Loucy (cell line): Measurements from ENCODE around the gene EID2.
A peak's percentile ranks its signal among the peaks of the same experiment; 100 is the strongest.

ENCODE experiments used
- H2AFZ ChIP-seq: fragments of 200-600 bp; sonication (generic); 2 replicates; pipeline ENCODE4 v1.6.0; 2016; ENCODE audit warnings: antibody characterized with exemption, mild to moderate bottlenecking, low read length, moderate library complexity
- H3F3A ChIP-seq: fragments of 200-600 bp; 2 replicates; pipeline ENCODE4 v1.6.0; 2016; ENCODE audit warnings: antibody characterized with exemption, low read depth, mild to moderate bottlenecking
- H3K27me3 ChIP-seq: fragments of 200-600 bp; sonication (generic); 2 replicates; pipeline ENCODE4 v1.6.1; 2014; ENCODE audit warnings: low read length, mild to moderate bottlenecking; ENCODE audit not compliant: insufficient read depth, poor library complexity, severe bottlenecking
- H3K36me3 ChIP-seq: fragments of 200-600 bp; sonication (generic); 2 replicates; pipeline ENCODE4 v1.6.1; 2016; ENCODE audit warnings: low read length; ENCODE audit not compliant: insufficient read depth
- H3K4me1 ChIP-seq: fragments of 200-600 bp; sonication (generic); 2 replicates; pipeline ENCODE4 v1.5.1; 2014; ENCODE audit warnings: low read length, mild to moderate bottlenecking; ENCODE audit not compliant: insufficient read depth, poor library complexity, severe bottlenecking
- H3K4me2 ChIP-seq: fragments of 200-600 bp; sonication (generic); 2 replicates; pipeline ENCODE4 v1.6.0; 2014; ENCODE audit warnings: antibody characterized with exemption, low read length, low read depth, mild to moderate bottlenecking; ENCODE audit not compliant: poor library complexity, severe bottlenecking
- H3K4me3 ChIP-seq: fragments of 200-600 bp; sonication (generic); 2 replicates; pipeline ENCODE4 v1.5.1; 2014; ENCODE audit warnings: low read length, mild to moderate bottlenecking, mixed read lengths; ENCODE audit not compliant: poor library complexity, severe bottlenecking
- H3K79me2 ChIP-seq: fragments of 200-600 bp; sonication (generic); 2 replicates; pipeline ENCODE4 v1.6.1; 2014; ENCODE audit warnings: low read length; ENCODE audit not compliant: insufficient read depth
- H3K9ac ChIP-seq: fragments of 200-600 bp; sonication (generic); 2 replicates; pipeline ENCODE4 v1.6.0; 2014; ENCODE audit warnings: mild to moderate bottlenecking, low read depth, low read length, moderate library complexity; ENCODE audit not compliant: poor library complexity, severe bottlenecking
- H3K9me2 ChIP-seq: fragments of 200-600 bp; sonication (generic); replicated peaks from 2 replicates; pipeline ENCODE4 v1.6.1; 2016; ENCODE audit warnings: low read depth, low read length, mixed read lengths
- H3K9me3 ChIP-seq: fragments of 200-600 bp; sonication (generic); 2 replicates; pipeline ENCODE4 v1.6.1; 2014; ENCODE audit warnings: mild to moderate bottlenecking, antibody characterized with exemption, low read length, low read depth; ENCODE audit not compliant: insufficient read depth
- H4K20me1 ChIP-seq: fragments of 200-600 bp; sonication (generic); 2 replicates; pipeline ENCODE4 v1.6.0; 2014; ENCODE audit warnings: antibody characterized with exemption, low read length, mild to moderate bottlenecking; ENCODE audit not compliant: insufficient read depth, poor library complexity, severe bottlenecking
- EZH2phosphoT487 ChIP-seq: fragments of 200-600 bp; IDR thresholded peaks from 2 replicates; pipeline ENCODE4 v1.6.1; 2018; ENCODE audit warnings: antibody characterized with exemption, mild to moderate bottlenecking, moderate library complexity, borderline replicate concordance
- TF ChIP-seq, protein P1 (sequence below): fragments of 200-600 bp; sonication (generic); conservative IDR thresholded peaks from 2 replicates; pipeline ENCODE4 v1.5.1; 2014; ENCODE audit warnings: mild to moderate bottlenecking, antibody characterized with exemption, low read length

The EID2 gene

DNA sequence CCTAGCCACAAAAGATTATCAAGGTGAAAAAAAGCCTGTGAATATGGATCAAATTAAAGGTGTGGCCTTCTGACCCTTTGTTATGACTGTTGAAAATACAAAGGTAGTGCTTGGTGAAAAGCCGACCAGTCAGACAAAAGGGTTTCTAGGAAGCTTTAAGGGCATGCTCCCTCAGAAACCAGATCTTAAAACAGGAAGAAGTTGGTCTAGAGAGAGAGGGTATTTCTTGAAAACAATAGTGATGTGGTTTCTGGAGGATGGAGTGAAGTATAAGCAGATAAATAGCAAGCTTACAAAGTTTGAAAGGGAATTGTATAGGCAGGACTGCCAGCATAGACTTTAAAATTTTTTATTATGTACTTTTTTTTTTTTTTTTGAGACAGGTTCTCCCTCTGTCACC, 5.0 kb upstream of the EID2 start:
- Histone ChIP-seq H4K20me1 (no peaks in the 10 kb centered on the region), H3K9me2 (no peaks in the 10 kb centered on the region), H3K4me3 (no peak overlapping the region), H3F3A (no peaks in the 10 kb centered on the region), H3K36me3 (no peaks in the 10 kb centered on the region), H3K9me3 (no peaks in the 10 kb centered on the region), H3K9ac (no peak overlapping the region), H3K4me1 (peaks cover 4% of the 10 kb centered on the region), H2AFZ (0 out of 2 replicates have a peak overlapping the region, but pooled peaks have one; percentile 22), H3K79me2 (no peaks in the 10 kb centered on the region), H3K27me3 (no peaks in the 10 kb centered on the region), H3K4me2 (no peak overlapping the region)
- TF ChIP-seq, protein P1, sequence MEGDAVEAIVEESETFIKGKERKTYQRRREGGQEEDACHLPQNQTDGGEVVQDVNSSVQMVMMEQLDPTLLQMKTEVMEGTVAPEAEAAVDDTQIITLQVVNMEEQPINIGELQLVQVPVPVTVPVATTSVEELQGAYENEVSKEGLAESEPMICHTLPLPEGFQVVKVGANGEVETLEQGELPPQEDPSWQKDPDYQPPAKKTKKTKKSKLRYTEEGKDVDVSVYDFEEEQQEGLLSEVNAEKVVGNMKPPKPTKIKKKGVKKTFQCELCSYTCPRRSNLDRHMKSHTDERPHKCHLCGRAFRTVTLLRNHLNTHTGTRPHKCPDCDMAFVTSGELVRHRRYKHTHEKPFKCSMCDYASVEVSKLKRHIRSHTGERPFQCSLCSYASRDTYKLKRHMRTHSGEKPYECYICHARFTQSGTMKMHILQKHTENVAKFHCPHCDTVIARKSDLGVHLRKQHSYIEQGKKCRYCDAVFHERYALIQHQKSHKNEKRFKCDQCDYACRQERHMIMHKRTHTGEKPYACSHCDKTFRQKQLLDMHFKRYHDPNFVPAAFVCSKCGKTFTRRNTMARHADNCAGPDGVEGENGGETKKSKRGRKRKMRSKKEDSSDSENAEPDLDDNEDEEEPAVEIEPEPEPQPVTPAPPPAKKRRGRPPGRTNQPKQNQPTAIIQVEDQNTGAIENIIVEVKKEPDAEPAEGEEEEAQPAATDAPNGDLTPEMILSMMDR, result no peak
- TF ChIP-seq EZH2phosphoT487, result no peak

DNA sequence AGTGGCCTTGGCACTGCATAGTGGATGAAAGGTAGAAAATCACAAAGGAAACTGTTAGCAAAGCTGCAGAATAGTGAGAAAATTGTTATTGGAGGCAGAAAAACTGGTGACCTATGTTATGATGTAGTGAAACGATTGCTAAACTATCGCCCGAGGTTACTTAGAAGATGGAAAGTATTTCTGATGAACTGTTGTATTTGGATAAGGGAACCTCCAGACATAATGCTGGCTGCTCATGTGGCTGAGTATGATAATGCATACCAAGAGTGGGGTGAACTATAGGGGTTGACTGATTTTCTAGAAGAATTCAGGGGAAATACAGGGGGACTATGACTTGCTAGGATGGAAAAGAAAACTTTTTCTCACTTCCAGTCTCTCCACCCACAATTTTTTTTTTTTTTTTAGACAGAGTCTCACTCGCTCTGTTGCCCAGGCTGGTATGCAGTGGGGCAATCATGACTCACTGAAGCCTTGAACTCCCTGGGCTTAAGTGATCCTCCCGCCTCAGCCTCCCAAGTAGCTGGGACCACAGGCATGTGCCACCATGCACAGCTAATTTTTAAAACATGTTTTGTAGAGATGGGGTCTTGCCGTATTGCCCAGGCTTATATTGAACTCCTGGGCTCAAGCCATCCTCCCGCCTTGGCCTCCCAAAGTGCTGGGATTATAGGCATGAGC, 4.4 kb upstream of the EID2 start:
- H4K20me1 ChIP-seq, result no peaks in the 10 kb centered on the region
- no peaks in the 10 kb centered on the region for H3K36me3 ChIP-seq
- H3K27me3 ChIP-seq, result no peaks in the 10 kb centered on the region
- no peaks in the 10 kb centered on the region for H3K9me3 ChIP-seq
- no peaks in the 10 kb centered on the region for H3K9me2 ChIP-seq
- H3K79me2 ChIP-seq, result peaks cover 5% of the 10 kb centered on the region
- H3K9ac ChIP-seq, result no peak overlapping the region
- H3F3A ChIP-seq, result no peaks in the 10 kb centered on the region
- H3K4me2 ChIP-seq, result no peak overlapping the region
- H3K4me3 ChIP-seq, result no peak overlapping the region
- H2AFZ ChIP-seq, result 0 out of 2 replicates have a peak overlapping the region, but pooled peaks have one; percentile 22
- TF ChIP-seq, protein P1, result no peak
- no peak for TF ChIP-seq EZH2phosphoT487
- peaks cover 4% of the 10 kb centered on the region for H3K4me1 ChIP-seq

DNA sequence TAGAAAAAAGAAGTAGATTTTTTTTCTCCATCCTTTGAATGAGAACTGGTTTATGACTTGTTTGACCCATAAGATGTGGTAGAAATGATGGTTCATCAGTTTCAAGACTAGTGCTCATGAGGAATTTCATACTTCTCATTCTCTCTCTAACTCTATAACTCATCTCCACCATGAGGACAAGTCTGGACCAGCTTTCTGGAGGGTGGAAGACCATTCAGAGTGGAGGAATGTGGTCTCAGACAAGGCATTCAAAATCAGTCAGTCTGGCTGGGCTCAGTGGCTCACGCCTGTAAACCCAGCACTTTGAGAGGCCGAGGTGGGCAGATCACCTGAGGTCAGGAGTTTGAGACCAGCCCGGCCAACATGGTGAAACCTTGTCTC, 3.5 kb upstream of the EID2 start:
- Histone ChIP-seq H3K4me2 (no peak overlapping the region), H3K9me2 (no peaks in the 10 kb centered on the region), H3K9ac (no peak overlapping the region)

More for the DNA sequence above, 3.5 kb upstream of the EID2 start:
- H3F3A ChIP-seq, result no peaks in the 10 kb centered on the region
- no peaks in the 10 kb centered on the region for H3K36me3 ChIP-seq
- H3K9me3 ChIP-seq, result no peaks in the 10 kb centered on the region
- H3K4me3 ChIP-seq, result no peak overlapping the region
- peaks cover 14% of the 10 kb centered on the region for H3K79me2 ChIP-seq
- TF ChIP-seq EZH2phosphoT487, result no peak
- TF ChIP-seq, protein P1, result no peak
- H3K4me1 ChIP-seq, result peaks cover 10% of the 10 kb centered on the region
- H2AFZ ChIP-seq, result no peak overlapping the region
- no peaks in the 10 kb centered on the region for H3K27me3 ChIP-seq
- H4K20me1 ChIP-seq, result peaks cover 7% of the 10 kb centered on the region
